ENCODE results near the gene FGFR2.

The FGFR2 gene

DNA sequence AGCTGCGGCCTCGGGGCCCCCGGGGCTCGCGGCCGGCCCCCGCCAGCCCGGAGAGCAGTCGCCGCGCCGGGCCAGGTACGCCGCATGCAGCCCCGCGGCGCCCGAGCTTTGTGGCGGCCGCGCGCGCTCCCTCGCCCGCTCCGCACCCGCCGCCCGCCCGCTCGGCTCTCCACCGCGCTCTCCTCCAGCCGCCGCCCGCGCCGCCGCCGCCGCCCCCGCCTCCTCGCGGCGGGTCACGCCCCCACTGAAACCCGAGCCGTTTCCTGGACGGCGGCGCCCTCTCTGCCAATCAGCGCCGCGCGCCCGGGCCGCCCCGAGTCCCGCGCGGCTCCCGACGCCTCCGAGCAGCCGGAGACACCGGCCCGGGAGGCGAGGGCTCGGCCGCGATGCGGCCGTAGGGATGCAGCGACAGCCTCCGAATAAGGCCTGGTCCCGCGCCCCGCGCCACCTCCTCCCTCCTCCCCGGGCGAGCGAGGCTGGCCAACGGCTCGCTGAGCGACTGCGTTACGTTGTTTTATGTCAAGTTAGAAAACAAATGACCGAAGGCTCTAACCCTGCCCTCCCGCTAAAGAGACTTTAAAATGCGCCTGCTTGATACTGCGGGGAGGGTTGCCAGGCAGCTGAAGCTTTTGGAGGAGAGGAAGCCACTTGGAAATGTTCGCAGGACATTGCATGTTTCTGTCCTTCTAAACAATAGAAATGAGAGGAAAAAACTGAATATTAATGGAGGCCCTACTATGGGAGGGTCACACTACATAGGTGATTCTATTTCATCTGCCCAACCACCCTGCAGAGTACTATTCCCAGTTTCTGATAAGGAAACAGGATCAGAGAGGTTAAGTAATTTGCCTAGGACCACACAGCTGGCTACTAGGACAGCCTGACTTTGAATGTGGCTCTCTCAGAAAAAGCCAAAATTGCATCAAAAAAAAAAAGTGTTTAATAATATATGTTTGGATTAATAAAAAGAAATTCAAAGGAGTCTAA, at the start of gene FGFR2:
TSS of gene FGFR2 (minus strand) at position 182 of the 987 bp plus-strand sequence. CDS start 4,627 bp downstream, outside the sequence.
- DNase-seq (ENCODE audit: low read depth in 2 of 2): peak; percentile 31 to 42

DNA sequence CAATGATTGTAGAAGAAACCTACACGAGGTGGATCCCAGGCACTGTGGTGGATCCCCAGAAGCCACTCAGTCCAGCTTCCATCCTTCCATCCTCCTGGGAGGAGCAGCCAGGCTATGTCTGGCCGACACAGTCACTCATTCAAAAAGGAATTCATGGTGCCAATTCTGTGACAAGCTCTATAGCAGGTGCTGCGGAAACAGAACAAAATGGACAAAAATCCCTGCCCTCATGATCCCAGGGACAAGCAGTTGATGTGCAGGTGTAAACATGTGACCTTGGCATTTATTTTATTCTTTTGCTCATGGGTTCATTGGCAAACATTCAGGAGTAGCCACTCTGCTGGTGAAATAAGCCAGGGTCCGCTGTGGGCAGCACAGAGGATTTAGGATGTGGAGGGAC, 49.2 kb upstream of the FGFR2 start:
- no peak for DNase-seq (ENCODE audit: low read depth in 2 of 2)

DNA sequence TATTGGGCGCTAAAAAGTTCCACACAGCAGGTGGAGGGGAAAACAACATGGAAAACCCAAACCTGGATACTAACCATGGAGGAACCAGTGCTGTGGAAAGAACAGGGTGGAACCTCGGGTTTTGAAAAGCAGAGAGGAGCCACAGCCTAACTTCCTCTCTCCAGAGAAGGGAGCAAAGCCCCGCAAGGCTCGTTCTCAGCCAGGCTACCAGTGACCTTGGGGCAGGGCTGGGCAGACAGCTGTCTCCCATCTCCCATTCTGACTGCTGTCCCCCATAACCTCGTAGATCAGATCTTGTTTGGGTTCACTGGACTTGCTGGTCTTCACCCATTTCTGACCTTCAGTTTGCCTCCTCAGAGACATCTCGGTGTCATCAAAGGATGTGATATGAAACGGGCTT, 47.5 kb upstream of the FGFR2 start:
- DNase-seq (ENCODE audit: low read depth in 2 of 2): no peak

DNA sequence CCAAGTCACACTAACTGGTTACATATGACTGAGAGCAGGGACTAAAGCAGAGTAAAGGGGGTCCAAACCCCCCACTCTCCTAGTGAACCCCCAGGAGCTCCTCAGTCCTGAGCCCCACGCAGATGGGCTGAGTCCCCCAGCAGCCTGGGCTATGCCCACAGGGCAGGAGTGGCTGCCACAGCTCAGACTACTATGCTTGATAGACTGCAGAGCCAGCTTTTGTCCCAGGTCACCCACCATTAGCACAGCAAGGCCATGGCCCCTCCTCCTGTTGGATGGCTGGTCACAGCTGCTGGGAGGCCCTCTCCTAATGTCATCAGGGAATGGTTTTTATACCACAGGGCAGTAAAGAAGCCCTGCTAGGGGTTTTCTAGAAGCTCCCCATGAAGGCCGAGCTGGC, 46.3 kb upstream of the FGFR2 start:
- DNase-seq (ENCODE audit: low read depth in 2 of 2): no peak

DNA sequence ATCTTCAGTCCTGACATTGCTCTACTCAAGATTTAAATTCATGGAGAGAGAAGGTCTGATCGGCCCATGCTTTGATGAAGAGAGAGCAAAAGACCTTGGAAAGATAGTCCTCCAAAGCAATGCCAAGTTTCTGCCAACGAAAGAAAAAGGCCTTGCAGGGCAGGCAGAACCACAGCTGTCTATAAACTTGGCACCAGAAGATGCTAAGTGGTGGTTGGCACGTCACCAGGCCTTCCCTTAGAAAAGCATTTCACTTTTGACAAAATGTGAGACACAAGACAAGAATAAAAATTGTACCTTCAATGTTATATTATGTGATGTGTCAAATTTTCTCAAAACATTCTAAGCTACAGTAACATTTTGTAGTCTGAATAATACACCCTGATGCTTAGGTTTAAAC, 42.0 kb upstream of the FGFR2 start:
- DNase-seq (ENCODE audit: low read depth in 2 of 2): no peak

DNA sequence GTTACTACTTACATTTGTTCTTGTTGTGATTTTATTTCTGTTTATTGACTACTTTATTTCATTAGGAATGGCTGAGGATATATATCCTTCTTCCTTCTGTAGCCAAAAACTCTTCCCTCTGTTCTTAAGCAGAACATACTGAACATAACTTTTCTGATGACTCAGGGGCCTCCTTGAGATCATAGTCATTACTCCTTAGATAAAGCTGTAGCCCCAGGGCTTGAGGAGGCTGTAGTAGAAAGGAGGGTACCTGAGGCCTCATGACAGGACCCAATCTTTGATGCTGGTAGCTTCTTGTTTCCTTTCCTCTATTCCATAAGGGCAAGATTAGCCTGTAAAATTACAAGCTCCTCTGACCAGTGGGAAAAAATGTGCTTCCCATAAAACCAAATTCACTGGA, 41.2 kb upstream of the FGFR2 start:
- DNase-seq (ENCODE audit: low read depth in 2 of 2): no peak

DNA sequence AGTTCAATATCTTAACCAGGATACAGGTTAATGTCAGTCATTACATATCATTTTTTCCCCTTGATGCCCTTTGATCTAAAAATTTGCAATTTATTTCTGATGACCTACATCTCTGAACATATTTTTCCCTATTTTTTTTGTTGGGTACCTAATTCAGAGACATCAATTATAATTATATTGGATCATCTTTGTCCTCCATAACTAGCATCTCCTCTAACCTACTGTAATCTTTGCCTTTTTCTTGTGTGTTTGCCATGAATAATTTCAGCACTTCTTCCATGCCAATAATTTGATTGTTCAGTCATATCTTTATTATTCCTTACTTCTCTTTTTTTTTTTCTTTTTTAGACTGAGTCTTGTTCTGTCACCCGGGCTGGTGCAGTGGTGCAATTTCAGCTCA, 39.2 kb upstream of the FGFR2 start:
- no peak for DNase-seq (ENCODE audit: low read depth in 2 of 2)

DNA sequence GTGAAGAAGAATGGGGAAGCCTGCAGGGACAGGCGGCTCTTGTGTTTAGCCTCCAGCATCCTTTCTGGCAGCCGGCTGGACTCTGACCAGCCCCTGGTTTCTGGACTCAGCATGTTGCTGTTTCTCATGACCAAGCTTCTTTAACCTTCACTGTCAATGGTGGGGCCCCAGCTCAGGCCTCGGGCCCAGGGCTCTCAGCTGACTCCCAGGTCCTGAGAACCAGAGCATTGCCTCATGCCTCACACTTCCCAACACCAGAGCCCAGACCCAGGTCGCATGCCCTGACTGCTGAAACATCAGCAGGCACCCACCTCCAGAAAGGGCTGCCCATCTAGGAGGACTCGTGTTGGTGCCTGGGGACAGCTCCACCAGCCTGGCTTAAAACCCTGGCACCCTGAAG, 34.8 kb upstream of the FGFR2 start:
- DNase-seq (ENCODE audit: low read depth in 2 of 2): no peak

DNA sequence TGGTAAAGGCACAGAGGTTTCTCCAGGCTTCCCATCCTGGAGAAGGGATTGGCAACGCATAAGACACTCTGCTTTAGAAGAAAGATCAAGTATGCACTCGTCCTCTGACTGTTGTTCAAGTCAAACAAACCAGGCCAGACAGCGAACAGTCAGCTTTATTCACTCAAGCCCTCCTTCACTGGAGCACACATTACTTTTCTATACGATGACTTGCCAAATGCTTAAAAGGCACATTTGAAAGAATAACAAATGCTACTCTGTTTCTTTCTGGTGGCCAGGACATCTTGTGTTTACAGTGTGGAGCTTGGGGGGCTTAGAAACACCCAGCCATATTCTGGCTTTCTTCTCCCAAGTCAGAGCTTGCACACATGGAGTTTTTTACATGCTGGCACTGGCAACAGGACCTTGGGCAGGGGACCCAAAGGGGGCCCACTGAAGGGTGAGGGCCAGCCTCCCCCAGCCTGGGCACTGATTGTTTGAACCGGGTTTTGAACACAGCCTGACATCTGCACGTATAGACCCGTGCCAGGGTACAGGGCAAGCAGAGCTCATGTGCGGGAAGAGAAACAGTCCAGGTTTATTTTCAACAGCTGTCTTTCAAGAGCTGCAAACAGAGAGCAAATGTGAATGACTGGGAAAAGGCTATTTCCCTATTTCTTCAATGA, 33.3 kb upstream of the FGFR2 start:
- no peak for DNase-seq (ENCODE audit: low read depth in 2 of 2)

DNA sequence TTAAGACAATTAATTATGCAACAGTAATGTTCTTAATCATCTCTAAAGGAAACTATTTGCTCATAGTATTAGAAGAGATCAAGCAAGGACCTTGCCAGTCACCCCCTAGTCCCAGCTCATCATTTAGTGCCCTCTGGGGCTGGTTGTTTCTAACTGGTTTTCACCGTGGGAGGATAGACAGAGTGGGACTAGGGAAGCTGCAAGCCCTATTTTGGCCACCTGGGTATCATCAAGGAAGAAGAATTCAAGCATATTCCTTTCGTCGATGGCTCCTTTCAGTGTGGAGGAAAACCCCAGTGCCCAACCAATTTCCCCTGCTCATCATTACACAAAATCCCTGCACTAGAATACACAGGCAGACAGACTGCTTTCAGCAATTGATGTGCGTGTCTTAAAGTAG, 30.6 kb upstream of the FGFR2 start:
- no peak for DNase-seq (ENCODE audit: low read depth in 2 of 2)

DNA sequence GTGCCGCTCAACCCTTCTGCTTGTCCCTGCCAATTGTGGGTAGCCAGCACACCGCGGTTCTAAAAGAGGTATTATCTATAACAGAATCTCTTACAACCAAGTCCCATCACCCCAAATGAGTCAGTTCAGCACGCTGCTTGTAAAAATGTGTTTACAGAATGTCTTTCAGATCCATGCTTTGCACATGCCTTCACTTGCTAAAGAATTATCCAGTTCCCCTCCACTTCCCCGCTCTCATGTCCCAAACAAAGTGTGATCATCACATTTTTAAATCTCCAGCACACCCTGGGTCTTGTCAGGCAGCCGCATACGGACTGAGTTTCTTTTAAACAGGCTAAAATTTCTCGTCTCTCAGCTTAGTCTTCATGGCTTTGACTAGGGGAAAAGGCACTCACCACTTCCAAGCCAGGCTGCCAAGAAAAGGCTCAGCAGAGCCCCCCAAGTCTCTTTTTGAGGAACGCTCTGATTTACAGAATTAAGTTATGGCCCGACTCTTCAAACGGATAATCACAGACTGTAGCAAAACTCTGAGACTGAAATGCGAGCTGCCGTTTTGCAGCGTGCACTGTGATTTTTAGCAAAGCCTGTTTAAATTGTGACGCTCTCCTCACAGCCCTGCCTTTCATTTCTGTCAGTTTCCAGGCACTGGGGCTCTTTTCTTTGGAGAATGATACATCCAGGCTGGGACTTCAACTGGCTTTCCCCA, 29.8 kb upstream of the FGFR2 start:
- DNase-seq (ENCODE audit: low read depth in 2 of 2): no peak

DNA sequence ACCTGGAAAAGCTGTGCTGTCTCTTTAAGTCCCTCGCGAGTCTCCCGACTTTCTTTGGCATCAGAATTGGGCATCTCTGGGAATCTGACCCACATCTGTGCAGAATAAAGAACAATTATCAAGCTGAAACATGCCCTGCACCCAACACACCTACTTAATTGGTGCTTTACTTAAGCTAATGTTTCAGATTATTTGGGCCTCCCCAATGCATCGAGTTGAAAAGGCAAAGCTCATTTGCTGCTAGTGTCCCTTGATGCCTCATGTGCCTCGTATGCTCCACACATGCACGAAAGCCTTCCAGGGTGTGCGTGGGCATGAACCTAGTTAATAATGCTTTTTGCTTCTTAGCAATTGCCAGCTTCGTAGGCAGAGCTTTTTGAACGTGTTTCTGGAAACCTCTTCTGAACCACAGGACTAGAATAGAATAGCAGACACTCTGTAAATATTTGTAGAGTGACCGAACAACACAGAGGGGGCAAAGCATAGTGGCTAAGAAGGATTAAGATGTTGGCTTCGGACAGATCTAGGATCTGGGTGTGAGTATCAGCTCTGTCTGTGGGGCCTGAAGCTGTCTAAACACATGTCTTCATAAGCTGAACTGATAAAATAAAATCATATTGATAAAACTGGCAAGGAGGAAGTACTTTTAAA, 26.7 kb upstream of the FGFR2 start:
- no peak for DNase-seq (ENCODE audit: low read depth in 2 of 2)

DNA sequence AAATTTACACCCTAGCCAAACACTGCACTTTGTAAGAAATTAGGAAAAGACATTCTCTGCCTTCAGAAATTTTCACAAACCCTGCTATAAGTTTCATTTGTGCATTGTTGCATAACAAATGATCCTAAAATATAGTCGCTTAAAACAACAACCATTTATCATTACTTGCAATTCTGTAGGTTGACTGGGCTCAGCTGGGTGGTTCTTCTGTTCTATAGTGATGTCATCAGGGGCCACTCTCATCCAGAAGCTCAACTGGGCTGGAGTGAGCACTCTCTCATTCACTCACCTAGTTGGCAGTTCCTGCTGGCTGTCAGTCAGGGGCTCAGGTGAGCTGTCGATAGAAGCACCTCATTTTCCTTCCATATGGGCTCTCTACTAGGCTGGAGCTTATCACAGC, 20.7 kb upstream of the FGFR2 start:
- no peak for DNase-seq (ENCODE audit: low read depth in 2 of 2)

DNA sequence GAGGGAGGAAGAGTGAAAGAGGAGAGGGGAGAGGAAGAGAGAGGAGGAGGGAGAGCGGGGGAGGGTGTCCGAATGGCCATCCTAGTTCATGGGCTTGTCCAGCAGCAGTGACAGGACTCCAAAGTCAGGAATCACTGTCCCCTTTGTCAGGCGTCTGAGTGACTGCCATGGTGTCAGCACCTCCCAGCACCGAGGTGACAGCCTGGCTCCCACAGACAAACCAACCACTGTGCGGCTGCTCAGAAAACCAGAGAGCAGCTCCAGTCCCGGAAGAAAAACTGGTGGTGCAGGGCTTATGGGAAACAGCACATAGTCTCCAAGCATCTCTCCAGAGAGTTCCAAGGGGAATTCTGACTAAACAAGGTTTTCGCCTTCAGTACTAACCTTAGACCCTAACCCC, 18.9 kb upstream of the FGFR2 start:
- DNase-seq (ENCODE audit: low read depth in 2 of 2): no peak

DNA sequence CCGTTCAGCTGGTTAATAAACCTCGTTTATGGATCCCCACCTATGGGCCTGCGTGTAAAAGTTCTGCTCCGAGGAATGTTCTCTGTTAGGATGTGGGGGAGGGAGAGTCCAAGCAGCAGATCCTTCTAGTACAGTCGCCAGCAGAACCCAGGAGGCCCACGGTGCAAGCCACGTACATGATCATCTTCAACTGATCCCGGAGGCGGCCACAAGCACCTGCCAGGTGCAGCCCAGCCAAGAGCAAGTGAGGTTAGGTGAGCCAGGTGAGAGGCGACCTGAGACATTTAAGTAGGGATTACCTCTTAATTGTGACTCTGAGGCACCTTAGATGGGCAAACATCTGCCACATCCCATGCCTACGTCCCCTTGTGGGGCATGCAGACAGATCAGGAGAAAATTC, 18.0 kb upstream of the FGFR2 start:
- DNase-seq (ENCODE audit: low read depth in 2 of 2): no peak

DNA sequence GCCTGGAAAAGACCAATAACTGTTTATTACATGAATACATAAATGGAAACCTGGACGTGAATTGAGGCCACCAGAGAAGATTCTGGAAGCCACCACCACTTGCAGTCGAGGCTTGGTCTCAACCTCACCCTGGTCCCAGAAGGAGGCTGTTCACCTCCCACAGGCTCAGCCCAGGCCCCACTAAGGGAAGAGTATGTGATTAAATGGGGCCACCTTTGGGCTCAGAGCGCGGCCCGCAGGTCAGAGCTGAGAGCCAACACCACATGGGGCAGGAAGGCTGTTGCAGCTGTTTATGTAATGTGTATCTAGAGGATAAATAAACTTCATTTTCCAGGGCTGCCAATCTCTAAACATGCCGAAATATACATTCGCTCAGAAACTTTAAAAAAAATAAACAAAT, 17.6 kb upstream of the FGFR2 start:
- no peak for DNase-seq (ENCODE audit: low read depth in 2 of 2)

DNA sequence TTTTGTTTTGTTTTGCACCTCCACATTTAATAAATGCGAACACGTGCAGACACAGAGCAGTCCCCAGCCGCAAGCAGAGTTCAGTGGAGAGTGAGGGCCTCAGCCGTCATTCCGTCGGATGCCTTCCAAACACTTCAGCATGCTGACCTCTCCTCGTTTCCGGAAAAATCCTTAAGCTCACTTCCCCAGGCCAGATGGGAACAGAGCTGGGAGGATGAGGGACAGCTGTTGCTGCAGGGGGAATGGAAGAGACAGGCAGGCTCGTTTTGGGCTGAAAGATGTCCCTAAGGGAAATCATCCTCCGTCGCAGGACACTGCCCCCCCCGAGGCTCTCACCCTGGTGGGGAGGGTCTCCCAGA, 17.2 kb upstream of the FGFR2 start:
- no peak for DNase-seq (ENCODE audit: low read depth in 2 of 2)

DNA sequence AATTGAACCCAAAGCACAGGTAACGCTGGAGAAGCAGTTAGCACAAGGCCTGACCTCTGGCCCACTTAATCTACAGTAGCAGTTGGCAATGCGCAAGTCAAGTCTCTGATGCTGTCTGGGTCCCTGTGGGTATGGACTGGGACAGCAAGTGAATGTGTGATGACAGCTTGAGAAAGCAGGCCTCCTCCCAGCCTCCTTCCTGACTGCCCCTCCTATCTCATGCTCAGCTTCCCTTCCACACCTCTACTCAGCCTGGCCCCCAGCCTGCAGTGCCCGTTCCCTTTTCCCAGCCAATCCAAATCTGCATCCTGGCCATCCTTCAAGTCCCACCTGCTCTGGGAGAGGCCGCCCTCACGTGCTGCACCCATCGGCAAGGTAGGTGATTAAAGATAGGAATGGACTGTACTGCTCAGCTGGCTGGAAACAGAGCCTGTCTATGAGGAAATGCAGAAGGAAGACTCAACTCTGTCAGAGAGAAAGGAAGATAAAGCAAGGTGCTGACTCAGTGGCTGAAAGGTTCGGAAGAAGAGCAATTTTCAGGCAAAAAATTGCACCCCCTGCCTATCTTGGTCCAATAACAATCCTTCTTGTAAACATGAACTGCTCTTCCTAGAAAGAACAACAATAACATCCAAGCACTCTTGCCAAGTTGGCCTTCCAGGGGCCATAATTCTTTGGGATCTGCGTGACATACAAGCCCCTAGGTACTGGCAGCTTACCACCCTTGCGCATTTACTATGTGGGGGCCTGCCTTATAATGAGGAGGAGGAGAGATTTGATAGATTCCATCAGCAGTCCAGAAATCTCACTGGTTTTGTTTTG, 16.6 kb upstream of the FGFR2 start:
- no peak for DNase-seq (ENCODE audit: low read depth in 2 of 2)

DNA sequence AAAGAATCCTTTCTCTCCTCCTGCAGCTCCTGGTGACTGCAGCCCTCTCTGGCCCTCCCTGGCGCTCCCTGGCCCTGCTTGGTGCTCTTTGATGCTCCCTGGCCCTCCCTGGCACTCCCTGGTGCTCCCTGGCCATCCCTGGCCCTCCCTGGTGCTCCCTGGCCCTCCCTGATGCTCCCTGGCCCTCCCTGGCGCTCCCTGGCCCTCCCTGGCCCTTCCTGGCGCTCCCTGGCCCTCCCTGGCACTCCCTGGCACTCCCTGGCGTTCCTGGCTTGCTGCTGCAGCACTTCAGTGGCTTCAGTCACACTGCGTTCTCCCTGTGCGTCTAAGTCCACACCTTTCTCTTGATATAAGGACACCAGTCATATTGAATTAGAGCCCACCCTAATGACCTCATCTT, 15.2 kb upstream of the FGFR2 start:
- DNase-seq (ENCODE audit: low read depth in 2 of 2): no peak

DNA sequence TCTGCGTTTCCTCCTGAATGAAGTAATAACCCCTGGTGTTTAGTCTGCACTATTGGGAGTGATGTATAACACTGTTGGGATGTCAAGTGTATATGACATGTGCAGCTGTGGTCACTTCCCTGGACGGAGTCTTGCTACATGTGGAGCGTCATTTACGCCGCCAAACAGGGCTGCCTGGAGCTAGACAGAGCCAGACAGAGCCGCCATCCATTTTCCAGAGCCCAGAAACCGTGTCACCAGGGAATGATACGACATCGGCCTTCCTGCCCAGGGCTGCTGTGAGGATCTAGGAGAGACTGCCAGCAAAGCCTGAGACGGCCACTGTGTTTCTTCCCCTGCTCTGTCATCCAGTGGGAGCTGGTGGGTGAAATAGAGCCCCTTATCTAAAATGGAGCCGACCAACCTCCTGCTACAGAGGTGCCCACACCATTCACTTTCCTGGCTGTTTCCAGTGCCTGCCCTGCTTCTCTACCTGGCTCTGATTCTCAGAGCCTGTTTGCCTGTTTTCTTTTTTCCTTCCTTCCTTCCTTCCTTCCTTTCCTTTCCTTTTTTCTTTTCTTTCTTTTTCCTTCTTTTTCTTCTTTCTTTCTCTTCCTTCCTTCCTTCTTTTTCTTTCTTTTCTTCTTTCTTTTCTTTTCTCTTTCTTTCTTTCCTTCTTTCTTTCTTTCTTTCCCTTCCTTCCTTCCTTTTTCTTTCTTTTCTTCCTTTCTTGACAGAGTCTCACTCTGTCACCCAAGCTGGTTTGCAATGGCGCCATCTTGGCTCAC, 13.3 kb upstream of the FGFR2 start:
- no peak for DNase-seq (ENCODE audit: low read depth in 2 of 2)
